Sigmoid colon (tissue), 4 donors: ENCODE data around the gene POLRMT.

Source experiments
- EP300 ChIP-seq, 4 donors: sonication (generic); formaldehyde crosslinking; IDR thresholded peaks; one replicate each; pipeline ENCODE4 v1.6.1; 2017; ENCODE audit warnings: antibody characterized with exemption in 4 of 4
- POLR2A ChIP-seq, 2 donors: fragments of 450-650 bp; IDR thresholded peaks; one replicate each; pipeline ENCODE4 v1.6.1; 2016; ENCODE audit warnings: antibody characterized with exemption in 2 of 2, mild to moderate bottlenecking in 2 of 2, moderate library complexity in 2 of 2
- POLR2AphosphoS5 ChIP-seq, 4 donors: sonication (generic); formaldehyde crosslinking; IDR thresholded peaks; one replicate each; pipeline ENCODE4 v1.6.1; 2017; ENCODE audit warnings: antibody characterized with exemption in 4 of 4
- TF ChIP-seq, protein P1 (sequence below), 4 experiments: fragments of 450-650 bp in 3 of 4; fragments of 200-600 bp in 1 of 4; IDR thresholded peaks; one replicate each; pipeline ENCODE4 v1.5.1; 2016 to 2019; ENCODE audit warnings: antibody characterized with exemption in 4 of 4, mild to moderate bottlenecking in 3 of 4, moderate library complexity in 2 of 4

DNA sequence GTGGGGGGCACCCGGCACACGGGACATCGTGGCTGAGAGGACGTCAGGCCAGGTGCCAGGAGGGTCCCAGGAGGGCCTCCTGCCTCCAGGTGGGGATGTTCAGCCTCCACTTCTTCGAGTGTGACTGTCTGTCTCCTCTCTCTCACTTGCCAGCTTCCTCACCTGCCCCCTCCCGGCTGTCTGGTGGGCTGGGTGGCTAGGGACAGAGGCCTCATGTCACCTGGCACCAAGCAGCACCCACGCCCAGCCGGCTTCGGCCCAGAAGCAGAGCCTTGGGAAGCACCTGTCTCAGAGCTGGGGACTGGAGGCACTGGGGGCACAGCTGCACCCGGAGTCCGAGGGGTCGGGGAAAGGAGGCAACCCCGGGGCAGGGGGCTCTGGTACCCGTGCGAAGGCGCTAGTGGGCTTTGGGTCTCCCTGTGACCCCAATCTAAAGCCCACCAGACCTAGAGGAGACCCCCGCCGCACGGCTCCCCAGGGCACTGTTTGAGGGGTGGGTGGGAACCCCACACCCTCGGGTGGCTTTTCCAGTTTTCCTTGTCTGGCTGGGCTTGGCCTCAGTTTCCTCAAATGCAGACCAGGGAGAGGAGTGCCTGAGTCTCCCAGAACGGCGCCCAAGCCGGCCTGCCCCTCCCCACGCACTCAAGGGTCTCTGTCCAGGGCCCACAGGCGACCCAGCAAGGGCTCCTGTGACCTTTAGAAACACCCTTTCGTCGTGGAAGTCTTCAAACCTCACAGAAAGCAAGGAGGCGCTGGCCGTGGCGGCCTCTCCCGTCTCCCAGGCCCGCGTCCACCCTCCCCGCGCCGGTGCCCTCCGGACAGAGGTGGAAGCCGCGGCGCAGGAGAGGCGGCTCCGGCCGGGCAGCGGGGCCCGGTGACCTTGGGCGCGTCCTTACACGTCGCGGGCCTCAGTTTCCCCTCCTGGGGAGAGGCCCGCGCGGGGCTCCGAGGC is 44.3 kb downstream of the POLRMT start:
- TF ChIP-seq, protein P1, sequence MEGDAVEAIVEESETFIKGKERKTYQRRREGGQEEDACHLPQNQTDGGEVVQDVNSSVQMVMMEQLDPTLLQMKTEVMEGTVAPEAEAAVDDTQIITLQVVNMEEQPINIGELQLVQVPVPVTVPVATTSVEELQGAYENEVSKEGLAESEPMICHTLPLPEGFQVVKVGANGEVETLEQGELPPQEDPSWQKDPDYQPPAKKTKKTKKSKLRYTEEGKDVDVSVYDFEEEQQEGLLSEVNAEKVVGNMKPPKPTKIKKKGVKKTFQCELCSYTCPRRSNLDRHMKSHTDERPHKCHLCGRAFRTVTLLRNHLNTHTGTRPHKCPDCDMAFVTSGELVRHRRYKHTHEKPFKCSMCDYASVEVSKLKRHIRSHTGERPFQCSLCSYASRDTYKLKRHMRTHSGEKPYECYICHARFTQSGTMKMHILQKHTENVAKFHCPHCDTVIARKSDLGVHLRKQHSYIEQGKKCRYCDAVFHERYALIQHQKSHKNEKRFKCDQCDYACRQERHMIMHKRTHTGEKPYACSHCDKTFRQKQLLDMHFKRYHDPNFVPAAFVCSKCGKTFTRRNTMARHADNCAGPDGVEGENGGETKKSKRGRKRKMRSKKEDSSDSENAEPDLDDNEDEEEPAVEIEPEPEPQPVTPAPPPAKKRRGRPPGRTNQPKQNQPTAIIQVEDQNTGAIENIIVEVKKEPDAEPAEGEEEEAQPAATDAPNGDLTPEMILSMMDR (IDR thresholded peaks at IDR 0.05) = no peak
- TF ChIP-seq EP300 (IDR thresholded peaks at IDR 0.05) (no peak), POLR2A (IDR thresholded peaks at IDR 0.05) (no peak), POLR2AphosphoS5 (IDR thresholded peaks at IDR 0.05) (no peak)
